Activated naive CD8-positive, alpha-beta T cell (primary cell): ENCODE measurements around the gene RPAIN.
"Not testable (repeated sequence)": the region's sequence is repeated elsewhere in the genome, so short reads cannot be mapped to it uniquely, and the experiment has no call there.

Experiments
- H3K27ac Mint-ChIP-seq: one replicate; pipeline ENCODE4 v1.8.0; 2021; ENCODE audit warnings: mixed read lengths
- H3K27me3 Mint-ChIP-seq: one replicate; pipeline ENCODE4 v1.8.0; 2021; ENCODE audit warnings: mixed read lengths
- H3K36me3 Mint-ChIP-seq: one replicate; pipeline ENCODE4 v1.8.0; 2021; ENCODE audit warnings: mixed read lengths
- H3K4me1 Mint-ChIP-seq: one replicate; pipeline ENCODE4 v1.8.0; 2021; ENCODE audit warnings: low read depth, mixed read lengths
- H3K4me3 Mint-ChIP-seq: one replicate; pipeline ENCODE4 v1.8.0; 2021; ENCODE audit warnings: mild to moderate bottlenecking, mixed read lengths
- H3K9me3 Mint-ChIP-seq: one replicate; pipeline ENCODE4 v1.8.0; 2021; ENCODE audit warnings: low read depth, mixed read lengths

The RPAIN gene

DNA sequence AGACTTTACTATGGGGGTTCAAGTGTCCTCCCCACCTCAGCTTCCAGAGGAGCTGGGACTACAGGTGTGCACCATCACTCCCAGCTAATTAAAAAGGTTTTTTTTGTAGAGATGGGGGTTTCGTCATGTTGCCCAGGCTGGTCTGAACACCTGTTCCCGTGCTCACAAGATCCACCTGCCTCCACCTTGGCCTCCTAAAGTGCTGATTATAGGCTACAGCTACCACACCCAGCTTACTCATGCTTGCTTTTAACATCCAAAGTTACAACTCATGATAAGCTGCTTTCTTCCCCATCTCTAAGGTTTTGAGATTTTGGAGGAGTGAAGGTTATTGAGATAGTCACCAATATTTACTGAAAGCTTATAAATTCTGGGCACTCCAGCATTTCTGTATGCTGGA lies 3.1 kb upstream of the RPAIN start:
- H3K4me1 Mint-ChIP-seq: peaks cover 55% of the 10 kb centered on the region
- H3K36me3 Mint-ChIP-seq: peaks cover 17% of the 10 kb centered on the region
- no peaks in the 10 kb centered on the region for H3K9me3 Mint-ChIP-seq
- H3K27me3 Mint-ChIP-seq: no peaks in the 10 kb centered on the region
- peak overlapping the region; percentile 50 for H3K27ac Mint-ChIP-seq
- peak overlapping the region; percentile 73 for H3K4me3 Mint-ChIP-seq

DNA sequence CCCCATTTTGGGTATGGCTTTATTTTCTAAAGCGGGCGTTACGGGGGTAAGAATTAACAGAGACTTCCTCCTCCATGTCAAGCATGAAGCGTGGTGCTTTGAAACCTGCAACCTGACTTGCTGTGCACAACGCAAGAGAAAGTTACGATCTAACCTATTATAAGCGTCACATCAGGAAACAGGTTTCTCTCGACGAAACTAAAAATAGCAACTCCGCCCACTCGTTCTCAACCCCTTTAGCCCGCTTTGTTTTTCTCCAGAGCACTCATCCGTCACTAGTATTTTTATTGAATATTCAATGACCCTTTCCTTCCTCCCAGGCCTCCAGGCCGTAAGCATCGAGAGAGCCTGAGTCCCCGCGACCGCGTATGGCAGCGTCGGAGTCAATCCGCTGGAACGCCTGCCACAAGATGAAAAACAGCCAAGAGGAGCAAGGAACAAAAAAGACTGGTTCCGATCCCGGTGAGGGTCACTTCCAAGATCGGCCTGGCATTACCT lies 1.1 kb upstream of the RPAIN start:
- no peaks in the 10 kb centered on the region for H3K9me3 Mint-ChIP-seq
- H3K36me3 Mint-ChIP-seq: peaks cover 7% of the 10 kb centered on the region
- peak overlapping the region; percentile 100 for H3K27ac Mint-ChIP-seq
- H3K4me3 Mint-ChIP-seq: peak overlapping the region; percentile 100
- H3K4me1 Mint-ChIP-seq: peaks cover 48% of the 10 kb centered on the region
- H3K27me3 Mint-ChIP-seq: no peaks in the 10 kb centered on the region

DNA sequence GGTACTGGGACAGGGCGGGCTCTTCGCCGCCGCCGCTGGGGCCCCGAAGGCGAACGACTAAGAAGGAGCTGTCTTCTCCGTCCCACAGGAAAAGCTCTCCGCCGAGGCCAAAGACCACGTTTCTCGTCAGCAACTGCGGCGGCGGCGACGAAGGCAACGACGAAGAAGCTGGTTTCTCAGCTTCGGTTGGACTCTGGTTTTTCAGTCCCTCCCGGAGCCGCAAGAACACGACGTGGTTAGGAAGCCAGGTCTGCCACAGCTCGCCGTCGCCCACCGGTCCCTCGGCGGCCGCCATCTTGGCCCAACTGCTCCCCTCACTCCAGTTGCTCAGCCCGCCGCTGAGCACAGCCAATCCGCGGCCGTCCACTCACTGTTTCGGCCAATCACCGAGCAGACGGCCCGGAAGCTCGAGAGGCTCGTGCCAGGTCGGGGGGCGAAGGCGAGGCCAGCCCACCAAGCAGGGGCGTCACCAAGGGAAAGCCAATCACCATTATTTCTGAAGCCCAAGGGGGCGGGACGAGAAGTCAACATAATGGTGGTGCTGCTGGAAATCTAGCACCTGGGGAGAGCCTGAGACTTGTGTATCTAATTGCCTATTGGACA lies 525 bp upstream of the RPAIN start, which contains the start of gene NUP88:
NUP88 (minus strand) TSS at position 307 of the 603 bp plus-strand sequence; CDS start at position 295, 12 bp downstream.
- no peaks in the 10 kb centered on the region for H3K27me3 Mint-ChIP-seq
- H3K9me3 Mint-ChIP-seq: no peaks in the 10 kb centered on the region
- H3K27ac Mint-ChIP-seq: peak within 1 kb of the TSS; percentile 100
- H3K4me1 Mint-ChIP-seq: peaks cover 44% of the 10 kb centered on the region
- peaks cover 7% of the 10 kb centered on the region for H3K36me3 Mint-ChIP-seq
- peak within 1 kb of the TSS; percentile 100 for H3K4me3 Mint-ChIP-seq

DNA sequence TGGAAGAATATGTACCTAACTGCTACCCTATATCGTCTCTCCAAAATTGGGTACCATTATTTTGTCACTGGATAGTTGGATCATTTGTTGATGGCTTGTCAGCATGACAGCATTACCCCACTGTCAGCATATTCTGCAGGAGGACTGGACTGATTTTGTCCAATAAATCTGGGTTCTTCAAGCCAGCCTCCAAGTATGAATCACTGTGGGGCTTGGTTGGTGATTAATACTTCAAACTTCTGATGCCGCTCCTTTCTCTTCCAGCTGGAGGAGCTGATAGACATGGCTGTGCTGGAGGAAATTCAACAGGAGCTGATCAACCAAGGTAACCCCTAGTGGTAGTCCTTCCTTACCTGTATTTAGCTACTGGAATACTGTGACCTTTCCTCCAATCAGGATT lies 2.5 kb downstream of the RPAIN start:
- peak overlapping the region; percentile 30 for H3K4me3 Mint-ChIP-seq
- H3K27ac Mint-ChIP-seq: peak overlapping the region; percentile 3
- H3K9me3 Mint-ChIP-seq: no peaks in the 10 kb centered on the region
- no peaks in the 10 kb centered on the region for H3K27me3 Mint-ChIP-seq
- H3K4me1 Mint-ChIP-seq: peaks cover 35% of the 10 kb centered on the region
- peaks cover 7% of the 10 kb centered on the region for H3K36me3 Mint-ChIP-seq

DNA sequence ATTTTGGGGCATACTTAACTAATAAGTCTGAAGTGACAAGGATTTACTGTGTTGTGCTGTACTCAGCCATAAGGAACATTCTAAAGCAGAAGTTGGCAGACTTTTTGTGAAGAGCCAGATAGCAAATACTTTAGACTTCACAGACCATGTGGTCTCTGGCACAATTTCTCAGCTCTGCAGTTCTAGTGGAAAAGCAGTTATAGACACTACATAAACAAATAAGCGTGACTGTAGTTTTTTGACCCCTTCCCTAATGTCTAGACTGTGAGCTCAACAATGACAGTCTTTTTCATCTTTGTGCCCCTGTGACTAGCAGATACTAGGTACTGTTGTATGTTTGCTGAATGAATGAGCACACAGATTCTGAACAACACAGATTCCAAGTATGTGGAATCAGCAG lies 4.9 kb downstream of the RPAIN start:
- H3K4me1 Mint-ChIP-seq: peaks cover 32% of the 10 kb centered on the region
- H3K4me3 Mint-ChIP-seq: peak overlapping the region; percentile 4
- peaks cover 9% of the 10 kb centered on the region for H3K36me3 Mint-ChIP-seq
- no peak overlapping the region for H3K27ac Mint-ChIP-seq
- no peaks in the 10 kb centered on the region for H3K9me3 Mint-ChIP-seq
- H3K27me3 Mint-ChIP-seq: no peaks in the 10 kb centered on the region

DNA sequence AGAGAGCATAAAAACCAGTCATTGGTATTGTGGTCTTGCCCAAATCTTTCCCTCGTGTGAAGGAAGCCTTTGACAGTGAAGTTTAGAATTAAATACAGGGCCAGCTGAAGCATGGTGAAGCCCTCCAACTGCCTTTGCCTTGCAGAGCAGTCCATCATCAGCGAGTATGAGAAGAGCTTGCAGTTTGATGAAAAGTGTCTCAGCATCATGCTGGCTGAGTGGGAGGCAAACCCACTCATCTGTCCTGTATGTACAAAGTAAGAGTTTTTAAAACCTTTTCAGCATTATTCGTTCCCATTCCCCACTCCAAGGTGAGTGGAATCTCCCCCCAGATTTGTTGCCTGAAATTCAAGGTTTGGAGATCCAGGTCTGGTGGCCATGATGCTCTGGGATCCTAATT lies 5.8 kb downstream of the RPAIN start:
- Mint-ChIP-seq H3K27me3 (no peaks in the 10 kb centered on the region), H3K9me3 (no peaks in the 10 kb centered on the region), H3K4me3 (no peak overlapping the region), H3K27ac (no peak overlapping the region), H3K4me1 (peaks cover 29% of the 10 kb centered on the region), H3K36me3 (peaks cover 5% of the 10 kb centered on the region)

DNA sequence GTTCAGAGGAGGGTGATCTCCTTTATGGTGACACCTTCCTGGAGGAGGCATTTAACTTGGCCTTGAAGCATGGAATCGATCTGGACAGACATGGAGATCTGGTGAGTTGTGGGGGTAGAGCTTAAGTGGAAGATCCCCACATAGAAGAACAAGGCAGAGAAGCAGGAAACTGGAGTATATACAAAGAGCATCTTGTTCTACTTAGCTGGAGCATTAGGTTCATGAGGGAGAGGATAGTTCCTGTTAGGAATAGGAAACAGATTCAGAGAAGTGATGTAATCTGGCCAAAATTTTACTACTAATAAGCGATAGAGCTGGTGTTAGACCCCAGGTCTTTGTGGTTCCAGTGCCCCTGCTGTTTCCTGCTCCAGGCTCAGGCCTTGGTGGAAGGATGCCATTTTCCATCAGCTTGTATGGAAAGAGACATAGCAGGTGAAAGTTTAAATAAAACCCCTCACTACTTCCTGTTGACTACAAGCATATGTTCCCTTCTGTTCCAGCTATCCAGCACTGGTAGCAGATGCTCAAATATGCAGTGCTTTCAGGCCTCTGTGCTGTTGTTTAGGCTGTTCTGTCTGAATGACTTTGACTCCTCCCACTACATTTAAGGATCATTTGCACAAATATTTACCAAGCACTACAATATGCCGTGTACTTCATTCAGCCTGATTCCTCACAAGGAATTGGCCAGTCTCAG lies 9.4 kb downstream of the RPAIN start:
- Mint-ChIP-seq H3K4me1 (peaks cover 11% of the 10 kb centered on the region), H3K27ac (peak overlapping the region; percentile 17), H3K9me3 (no peaks in the 10 kb centered on the region), H3K27me3 (no peaks in the 10 kb centered on the region), H3K4me3 (no peak overlapping the region), H3K36me3 (peaks cover 6% of the 10 kb centered on the region)

DNA sequence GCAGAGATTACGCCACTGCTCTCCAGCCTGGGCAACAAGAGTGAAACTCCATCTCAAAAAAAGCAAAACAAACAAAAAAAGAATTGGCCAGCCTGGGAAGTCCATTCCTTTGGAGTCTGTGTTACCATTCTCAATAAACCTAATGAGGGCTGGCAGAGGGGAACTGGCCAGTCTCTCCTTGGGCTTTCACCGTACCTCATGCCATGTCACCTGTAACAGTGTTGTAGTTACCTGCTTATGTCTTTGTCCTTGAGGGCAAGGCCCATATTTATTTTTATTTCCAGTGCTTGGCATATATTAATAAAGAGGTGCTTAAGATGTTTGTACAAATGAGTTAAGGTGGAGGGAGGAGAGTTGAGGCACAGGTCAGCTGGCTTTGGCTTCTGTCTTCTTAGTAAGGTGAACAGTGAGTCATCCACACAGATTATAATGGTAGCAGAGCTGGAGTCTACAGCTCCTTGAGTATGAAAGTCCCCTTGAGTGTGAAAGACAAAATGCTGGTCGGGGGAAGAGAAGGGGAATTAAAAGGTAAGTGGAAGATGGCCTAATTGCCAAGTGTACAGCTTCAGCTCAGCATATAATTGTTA lies 10.5 kb downstream of the RPAIN start:
- Mint-ChIP-seq H3K9me3 (no peaks in the 10 kb centered on the region), H3K27me3 (no peaks in the 10 kb centered on the region), H3K4me1 (peaks cover 13% of the 10 kb centered on the region), H3K27ac (peak overlapping the region; percentile 81), H3K4me3 (no peak overlapping the region), H3K36me3 (peaks cover 6% of the 10 kb centered on the region)

DNA sequence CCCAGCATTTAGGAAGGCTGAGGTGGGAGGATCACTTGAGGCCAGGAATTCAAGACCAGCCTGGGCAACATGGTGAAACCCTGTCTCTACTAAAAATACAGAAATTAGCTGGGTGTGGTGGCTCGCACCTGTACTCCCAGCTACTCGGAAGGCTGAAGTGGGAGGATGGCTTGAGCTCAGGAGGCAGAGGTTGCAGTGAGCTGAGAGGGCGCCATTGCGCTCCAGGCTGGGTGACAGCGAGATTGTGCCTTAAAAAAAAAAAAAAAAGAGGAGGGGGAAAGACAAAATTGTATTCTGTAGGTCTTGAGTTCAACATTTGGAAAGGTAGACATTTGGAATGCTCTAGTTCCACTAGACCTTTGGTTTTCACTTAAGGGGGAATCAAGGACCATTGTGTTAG lies 11.3 kb downstream of the RPAIN start:
- peaks cover 17% of the 10 kb centered on the region for H3K4me1 Mint-ChIP-seq
- not testable (repeated sequence) for H3K27me3 Mint-ChIP-seq, H3K36me3 Mint-ChIP-seq, H3K4me3 Mint-ChIP-seq, H3K9me3 Mint-ChIP-seq
- H3K27ac Mint-ChIP-seq: peak overlapping the region; percentile 81

DNA sequence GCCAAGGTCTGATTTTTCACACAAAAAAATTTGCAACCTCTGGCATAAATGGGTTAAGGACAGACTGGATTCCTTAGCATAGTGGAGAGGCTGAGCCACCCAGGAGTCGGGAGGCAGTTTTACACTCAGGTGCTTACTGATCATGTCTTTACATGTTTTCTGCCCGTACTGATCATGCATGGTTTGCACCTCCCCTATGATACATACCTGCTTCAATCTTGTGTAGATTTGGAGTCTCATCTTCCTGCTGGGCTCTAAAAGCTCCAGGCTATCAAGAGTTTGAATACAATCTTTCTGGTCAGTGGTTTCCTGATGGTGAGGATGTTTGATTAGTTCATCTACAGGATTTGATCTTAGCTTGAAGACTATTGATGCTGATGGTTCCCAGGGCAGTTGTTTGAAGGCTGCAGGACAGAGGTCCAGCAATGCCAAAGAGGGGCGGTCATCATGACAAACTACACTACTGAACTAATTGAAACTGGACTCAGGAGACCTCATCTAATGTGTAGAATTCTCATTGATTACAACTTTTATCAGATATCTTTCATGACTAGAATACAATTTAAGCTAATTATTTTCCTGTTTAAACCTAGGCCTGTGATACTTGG lies 12.1 kb downstream of the RPAIN start:
- no peaks in the 10 kb centered on the region for H3K27me3 Mint-ChIP-seq
- H3K36me3 Mint-ChIP-seq: peaks cover 11% of the 10 kb centered on the region
- no peak overlapping the region for H3K4me3 Mint-ChIP-seq
- H3K9me3 Mint-ChIP-seq: no peaks in the 10 kb centered on the region
- peak overlapping the region; percentile 46 for H3K27ac Mint-ChIP-seq
- H3K4me1 Mint-ChIP-seq: peaks cover 25% of the 10 kb centered on the region

DNA sequence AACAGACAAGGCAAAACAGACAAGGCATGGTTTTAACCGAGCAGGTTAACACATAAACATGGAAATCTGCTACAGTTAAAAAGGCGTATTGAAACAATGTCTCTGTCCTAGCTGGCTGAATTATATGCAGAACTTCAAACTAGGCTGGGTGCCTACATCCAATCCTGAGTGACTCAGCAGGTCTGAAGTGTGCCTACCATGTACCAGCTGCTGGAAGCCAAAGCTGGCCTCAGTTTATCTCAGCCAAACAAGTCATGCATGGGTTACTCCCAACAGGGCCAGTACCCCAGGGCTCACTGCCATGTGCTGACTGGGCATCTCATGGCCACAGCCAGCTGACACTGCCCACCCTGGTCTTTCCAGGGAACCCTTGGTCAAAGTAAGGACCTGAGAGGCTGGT lies 15.0 kb downstream of the RPAIN start:
- H3K9me3 Mint-ChIP-seq: no peaks in the 10 kb centered on the region
- H3K4me3 Mint-ChIP-seq: peak overlapping the region; percentile 46
- H3K4me1 Mint-ChIP-seq: peaks cover 46% of the 10 kb centered on the region
- H3K27me3 Mint-ChIP-seq: no peaks in the 10 kb centered on the region
- peaks cover 16% of the 10 kb centered on the region for H3K36me3 Mint-ChIP-seq
- peak overlapping the region; percentile 58 for H3K27ac Mint-ChIP-seq

DNA sequence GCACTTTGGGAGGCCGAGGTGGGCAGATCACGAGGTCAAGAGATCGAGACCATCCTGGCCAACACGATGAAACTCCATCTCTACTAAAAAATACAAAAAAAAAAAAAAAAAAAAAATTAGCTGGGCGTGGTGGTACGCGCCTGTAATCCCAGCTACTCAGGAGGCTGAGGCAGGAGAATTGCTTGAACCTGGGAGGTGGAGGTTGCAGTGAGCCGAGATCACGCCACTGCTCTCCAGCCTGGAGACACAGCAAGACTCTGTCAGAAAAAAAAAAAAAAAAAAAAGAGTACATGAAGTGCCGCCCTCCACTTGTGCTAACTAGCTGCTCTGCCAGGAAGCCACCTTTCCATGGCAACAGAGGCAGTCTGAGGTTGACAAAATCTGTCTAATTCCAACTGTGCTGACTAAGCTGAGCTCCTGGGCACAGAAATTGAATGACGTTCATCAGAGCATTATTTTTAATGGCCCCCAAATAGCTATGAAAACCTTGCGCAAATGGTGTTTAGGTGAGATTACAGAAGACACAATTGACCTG lies 15.9 kb downstream of the RPAIN start:
- not testable (repeated sequence) for H3K9me3 Mint-ChIP-seq, H3K27me3 Mint-ChIP-seq
- H3K4me3 Mint-ChIP-seq: peak overlapping the region; percentile 95
- H3K4me1 Mint-ChIP-seq: peaks cover 46% of the 10 kb centered on the region
- peaks cover 16% of the 10 kb centered on the region for H3K36me3 Mint-ChIP-seq
- H3K27ac Mint-ChIP-seq: peak overlapping the region; percentile 93

DNA sequence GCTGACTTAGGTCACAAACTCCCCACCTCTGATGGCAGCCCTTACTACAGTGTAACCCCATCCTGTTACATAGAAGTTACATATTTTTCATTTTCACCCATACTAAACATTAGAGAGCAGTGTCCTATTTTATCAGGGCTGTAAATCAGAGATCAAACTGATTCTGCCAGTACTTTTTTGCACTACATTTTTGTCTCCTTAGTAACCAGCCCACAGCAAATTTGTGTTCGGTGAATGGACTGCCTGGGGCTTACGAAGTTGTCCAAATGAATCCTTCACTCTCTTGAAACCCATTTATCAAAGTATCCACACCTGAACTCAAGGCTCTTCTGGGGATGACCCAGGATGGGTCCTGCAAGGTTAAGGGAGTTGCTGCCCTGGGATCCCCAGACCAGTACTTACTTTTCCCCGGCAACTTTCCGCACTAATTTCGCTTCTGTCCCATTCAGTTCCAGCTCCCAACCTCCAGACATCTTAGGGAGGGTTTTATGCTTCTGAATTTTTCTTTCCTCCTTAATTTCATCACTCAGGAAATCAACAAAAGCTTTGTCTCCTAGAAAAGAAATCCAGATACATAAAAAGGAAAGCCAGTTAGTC lies 17.8 kb downstream of the RPAIN start:
- H3K27me3 Mint-ChIP-seq: no peaks in the 10 kb centered on the region

DNA sequence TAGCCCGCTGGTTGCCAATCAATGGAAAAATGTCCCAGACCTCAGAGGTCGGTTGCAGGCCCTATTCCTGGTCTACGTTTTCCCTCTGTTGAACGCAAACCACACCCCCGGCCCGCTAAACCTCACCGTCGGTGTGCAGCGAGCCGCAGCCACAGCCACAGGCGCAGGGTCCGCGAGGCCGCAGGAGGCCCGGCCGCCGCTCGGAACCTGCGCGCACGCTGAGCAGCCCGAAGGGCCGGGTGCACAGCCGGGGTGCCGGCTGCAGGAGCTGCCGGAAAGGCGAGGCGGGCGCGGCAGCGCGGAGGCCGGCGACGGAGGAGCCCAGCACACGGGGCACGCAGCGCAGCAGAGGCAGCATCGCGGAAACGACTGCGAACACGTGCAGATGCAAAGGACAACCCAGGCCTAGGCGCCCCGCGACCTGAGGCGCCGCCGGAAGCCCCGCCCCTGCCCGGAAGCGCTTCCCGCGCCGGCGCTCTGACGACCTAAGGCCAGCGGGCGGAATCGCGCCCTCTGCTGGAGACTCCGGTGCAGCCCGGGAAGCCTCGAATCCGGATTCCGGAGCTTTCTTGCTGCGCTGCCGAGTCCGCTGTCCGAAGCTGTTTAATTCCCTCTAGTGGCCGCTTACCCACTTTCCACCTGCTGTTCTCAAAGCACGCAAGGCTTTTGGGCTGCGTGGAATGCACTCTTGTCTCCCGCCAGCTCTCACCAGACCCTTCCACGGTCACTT lies 18.9 kb downstream of the RPAIN start, which contains the start of gene C1QBP:
C1QBP (minus strand) TSS at position 440 of the 730 bp plus-strand sequence; CDS start at position 358, 82 bp downstream.
- Mint-ChIP-seq H3K4me1 (peaks cover 43% of the 10 kb centered on the region), H3K4me3 (peak within 1 kb of the TSS; percentile 95), H3K27ac (peak within 1 kb of the TSS; percentile 93), H3K36me3 (peaks cover 12% of the 10 kb centered on the region), H3K27me3 (no peaks in the 10 kb centered on the region), H3K9me3 (no peaks in the 10 kb centered on the region)

More for the DNA sequence above, 17.8 kb downstream of the RPAIN start:
- peaks cover 46% of the 10 kb centered on the region for H3K4me1 Mint-ChIP-seq
- H3K27ac Mint-ChIP-seq: peak overlapping the region; percentile 93
- H3K9me3 Mint-ChIP-seq: no peaks in the 10 kb centered on the region
- H3K36me3 Mint-ChIP-seq: peaks cover 16% of the 10 kb centered on the region
- H3K4me3 Mint-ChIP-seq: peak overlapping the region; percentile 95
